Sigmoid colon (tissue), 7 donors: ENCODE measurements around the gene ARNT2. TPM values are rescaled to one million over a fixed set of nuclear protein-coding genes. Genes with fewer than 3 reads are reported as not detected.
"Not testable (repeated sequence)": the region's sequence is repeated elsewhere in the genome, so short reads cannot be mapped to it uniquely, and the experiment has no call there.

Experiments
- DNase-seq: peaks from one replicate; pipeline ENCODE4 v3.0.0-alpha.2; 2019
- H3K27ac ChIP-seq, 4 donors: fragments of 200-600 bp; sonication (generic); one replicate each; pipeline ENCODE4 v1.5.1; 2016 to 2019; ENCODE audit warnings: mild to moderate bottlenecking in 1 of 4
- H3K27me3 ChIP-seq, 3 donors: fragments of 200-600 bp; sonication (generic); one replicate each; pipeline ENCODE4 v1.5.1; 2019; ENCODE audit warnings: mild to moderate bottlenecking in 1 of 3
- H3K36me3 ChIP-seq, 4 donors: fragments of 200-600 bp; sonication (generic); one replicate each; pipeline ENCODE4 v1.5.1; 2016 to 2019
- H3K4me1 ChIP-seq, 4 donors: fragments of 200-600 bp; sonication (generic); one replicate each; pipeline ENCODE4 v1.5.1; 2017 to 2019
- H3K4me3 ChIP-seq, 4 donors: fragments of 200-600 bp; sonication (generic); one replicate each; pipeline ENCODE4 v1.5.1; 2017 to 2019; ENCODE audit warnings: mild to moderate bottlenecking in 2 of 4, moderate library complexity in 1 of 4
- H3K9me3 ChIP-seq, 4 donors: fragments of 200-600 bp in 3 of 4; sonication (generic) in 3 of 4; one replicate each; pipeline versions ENCODE4 v1.5.1 to v1.6.1; 2013 to 2019
- CTCF ChIP-seq, 4 experiments: fragments of 450-650 bp in 3 of 4; fragments of 200-600 bp in 1 of 4; IDR thresholded peaks; one replicate each; pipeline ENCODE4 v1.5.1; 2016 to 2019; ENCODE audit warnings: antibody characterized with exemption in 4 of 4, mild to moderate bottlenecking in 3 of 4, moderate library complexity in 2 of 4
- POLR2A ChIP-seq, 2 donors: fragments of 450-650 bp; IDR thresholded peaks; one replicate each; pipeline ENCODE4 v1.6.1; 2016; ENCODE audit warnings: antibody characterized with exemption in 2 of 2, mild to moderate bottlenecking in 2 of 2, moderate library complexity in 2 of 2
- POLR2AphosphoS5 ChIP-seq, 4 donors: sonication (generic); formaldehyde crosslinking; IDR thresholded peaks; one replicate each; pipeline ENCODE4 v1.6.1; 2017; ENCODE audit warnings: antibody characterized with exemption in 4 of 4
- WGBS, 2 donors: extraction: QIAGEN DNeasy Blood & Tissue Kit; methylation state at CpG; one replicate each; pipeline ENCODE4 v1.1.7; 2013; 5-methylcytosine and 5-hydroxymethylcytosine counted together
- intact Hi-C: fragments of 100-400 bp; cut with DNase I; formaldehyde crosslinking; loops from one replicate; pipeline ENCODE4 v1.15.1; 2023
- polyA plus RNA-seq, 3 donors: library from polyadenylated mRNA; stranded (reverse); fragments of 200-250 nt; gene quantifications; one replicate each; pipeline ENCODE4 v1.2.3, GENCODE V29; 2013
- total RNA-seq, 4 donors: library from RNA; depleted of rRNA; stranded (reverse); fragments of >200 nt; gene quantifications; one replicate each; pipeline ENCODE4 v1.1.0, GENCODE V29; 2016
- donor health status: healthy with polysubstance abuse.
- donor health status: Bipolar disorder and iron deficiency.
- donor health status: healthy.

Gene ARNT2
- total and polyA plus RNA-seq, 7 donors, result 1.2 to 16.1 (median 4.3) TPM

- H3K9me3 ChIP-seq, result peaks cover 0 to 3% (median 0%) of the 10 kb centered on the region in 4 donors
- 53 to 77% methylated on average over 4 of the region's 4 CpGs for WGBS, 2 donors
- H3K27me3 ChIP-seq, result peaks cover 0 to 3% (median 0%) of the 10 kb centered on the region in 3 donors
- no peak overlapping the region for H3K27ac ChIP-seq
- no peaks in the 10 kb centered on the region for H3K36me3 ChIP-seq
- TF ChIP-seq POLR2AphosphoS5 (IDR thresholded peaks at IDR 0.05), result no peak
- TF ChIP-seq CTCF (IDR thresholded peaks at IDR 0.05), result no peak
- no peak for TF ChIP-seq POLR2A (IDR thresholded peaks at IDR 0.05)
- DNase-seq, result no peak
- intact Hi-C loops, result no loop called here
- H3K4me1 ChIP-seq, result peaks cover 0 to 3% (median 0%) of the 10 kb centered on the region in 4 donors
- no peak overlapping the region for H3K4me3 ChIP-seq
Measured at GRCh38 chr15:80645494-80646065, 241.4 kb downstream of the ARNT2 start.

GRCh38 chr15:80647424-80647823 lies 243.2 kb downstream of the ARNT2 start:
- WGBS, 2 donors, result 97% methylated on average over 30 of the region's 30 CpGs
- not testable (repeated sequence) for H3K27me3 ChIP-seq

More at GRCh38 chr15:80647424-80647823, 243.2 kb downstream of the ARNT2 start:
- H3K27ac ChIP-seq, DNase-seq, H3K9me3 ChIP-seq, H3K36me3 ChIP-seq, H3K4me1 ChIP-seq, H3K4me3 ChIP-seq, intact Hi-C loops: not testable (repeated sequence)

Other genes with a start within 250 kb of the ARNT2 start
- under 1 TPM; 0.16 to 0.71 (median 0.62) TPM for gene CTXND1, start 152.2 kb upstream of the ARNT2 start, total RNA-seq
- under 1 TPM; 0.19 to 0.60 (median 0.23) TPM for gene CTXND1, start 152.2 kb upstream of the ARNT2 start, polyA plus RNA-seq